H4 (cell line): ENCODE results near the gene DMRT2. TPM values are rescaled to one million over a fixed set of nuclear protein-coding genes. Genes with fewer than 3 reads are reported as not detected.

Source experiments
- DNase-seq: peaks from one replicate; pipeline ENCODE4 v3.0.0-alpha.2; 2015; ENCODE audit warnings: low spot score
- total RNA-seq: library from RNA; depleted of rRNA; stranded (reverse); fragments of >200 nt; shearing (Covaris generic); gene quantifications from 2 replicates; pipeline ENCODE4 v1.2.3, GENCODE V29; 2014; rRNA removed

DMRT2 gene
- total RNA-seq, result 0.08 and 0.77 TPM in 2 replicates

DNA sequence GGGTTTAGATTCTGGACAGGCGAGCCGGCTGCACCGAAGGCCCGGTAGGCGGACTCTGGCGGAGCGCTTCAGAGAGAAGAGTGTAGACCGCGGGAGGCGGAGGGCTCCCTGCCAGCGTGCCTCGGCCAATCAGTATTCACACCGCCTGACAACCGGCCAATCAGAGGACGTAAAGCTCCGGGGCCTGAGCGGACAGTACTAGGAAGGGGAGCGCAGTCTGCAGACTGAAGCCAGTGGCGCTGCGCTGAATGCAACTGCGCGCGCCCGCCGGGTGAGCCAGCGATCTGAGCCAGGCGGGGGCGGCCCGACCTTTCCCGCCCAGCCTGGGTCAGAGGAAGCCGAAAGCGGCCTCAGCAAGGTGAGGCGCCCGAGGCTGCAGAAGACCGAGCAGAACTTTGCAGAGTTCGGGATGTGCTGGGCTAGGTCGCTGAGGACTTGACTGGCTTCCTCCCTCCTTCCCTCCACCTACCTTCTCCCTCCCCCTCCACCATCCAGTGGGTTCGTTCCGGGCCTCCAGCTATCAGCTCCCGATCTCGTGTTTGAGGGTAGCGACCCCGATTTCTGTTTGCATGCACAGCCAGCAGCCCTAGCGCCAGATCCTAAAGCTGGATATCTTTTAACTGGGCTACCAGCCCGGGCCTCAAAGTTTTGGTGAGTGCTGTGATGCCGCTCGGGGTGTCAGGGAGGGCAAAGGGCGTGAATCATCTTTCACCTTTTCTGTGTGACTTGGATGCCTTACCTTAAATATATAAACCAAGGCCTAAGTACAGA lies at the start of gene DMRT2:
Gene DMRT2 (plus strand): TSS at position 233 of the 771 bp plus-strand sequence. CDS start 1,257 bp downstream, outside the sequence.
- DNase-seq, result peak; percentile 76

- DNase-seq, result peak; percentile 17
Observed at GRCh38 chr9:1001838-1002237, 48.3 kb upstream of the DMRT2 start.

- no peak for DNase-seq
Observed at GRCh38 chr9:1002678-1003077, 47.5 kb upstream of the DMRT2 start.

DNA sequence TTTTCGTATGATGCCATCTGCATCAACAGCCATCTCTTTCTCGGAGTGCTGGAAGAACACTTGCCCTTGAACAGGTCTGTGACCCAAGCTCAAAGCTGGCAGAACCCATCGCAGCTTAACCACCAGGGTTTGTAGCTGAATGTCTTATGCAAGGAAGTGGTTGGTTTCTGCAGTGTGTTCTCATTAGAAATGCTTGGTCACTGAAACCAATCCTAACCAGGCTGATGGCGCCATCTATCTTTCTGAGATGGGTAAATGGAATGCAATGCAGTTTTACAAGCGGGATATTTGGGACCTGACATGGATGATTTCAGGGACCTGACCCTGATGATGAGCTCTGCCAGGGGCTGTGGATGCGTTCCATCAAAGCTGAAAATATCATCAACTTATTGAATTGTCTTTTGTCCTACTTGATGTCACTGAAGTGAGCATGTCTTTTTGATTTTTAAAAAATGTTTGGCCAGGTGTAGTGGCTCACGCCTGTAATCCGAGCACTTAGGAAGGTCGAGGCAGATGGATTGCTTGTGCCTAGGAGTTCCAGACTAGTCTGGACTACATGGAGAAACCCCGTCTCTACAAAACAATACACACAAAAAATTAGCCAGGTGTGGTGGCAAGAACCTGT lies 45.0 kb upstream of the DMRT2 start:
- DNase-seq, result peak; percentile 82

GRCh38 chr9:1007312-1007711 lies 42.8 kb upstream of the DMRT2 start:
- DNase-seq, result no peak

GRCh38 chr9:1008216-1008615 lies 41.9 kb upstream of the DMRT2 start:
- no peak for DNase-seq

DNA sequence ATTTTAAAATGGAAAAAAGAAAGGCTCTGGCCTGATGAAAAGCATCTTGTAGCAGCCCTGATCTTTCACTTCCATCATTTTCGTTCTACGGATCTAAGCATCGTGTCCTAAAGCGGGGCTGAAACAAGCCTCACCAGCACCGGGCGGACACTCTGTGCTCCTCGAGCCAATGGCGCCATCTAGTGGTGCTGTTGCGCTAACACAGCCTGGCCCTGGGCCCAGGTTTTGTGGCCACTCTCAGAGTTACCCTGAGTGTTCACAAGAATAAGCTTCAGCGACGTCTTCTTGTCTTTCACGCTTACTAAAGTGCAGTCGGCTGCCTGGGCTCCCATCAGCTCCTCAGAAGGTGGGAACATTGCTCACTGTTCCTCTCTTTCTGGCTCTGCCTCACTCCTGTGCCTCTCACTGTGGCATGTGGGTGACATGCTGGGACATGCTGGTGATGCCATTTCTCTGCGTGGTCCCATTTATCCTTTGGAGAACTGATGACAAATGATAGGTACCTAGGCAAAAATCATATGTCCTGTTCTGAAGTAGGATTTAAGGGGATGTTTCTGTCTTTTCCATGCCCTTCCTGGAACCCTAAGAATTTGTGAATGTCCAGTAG lies 41.0 kb upstream of the DMRT2 start:
- peak; percentile 72 for DNase-seq

DNA sequence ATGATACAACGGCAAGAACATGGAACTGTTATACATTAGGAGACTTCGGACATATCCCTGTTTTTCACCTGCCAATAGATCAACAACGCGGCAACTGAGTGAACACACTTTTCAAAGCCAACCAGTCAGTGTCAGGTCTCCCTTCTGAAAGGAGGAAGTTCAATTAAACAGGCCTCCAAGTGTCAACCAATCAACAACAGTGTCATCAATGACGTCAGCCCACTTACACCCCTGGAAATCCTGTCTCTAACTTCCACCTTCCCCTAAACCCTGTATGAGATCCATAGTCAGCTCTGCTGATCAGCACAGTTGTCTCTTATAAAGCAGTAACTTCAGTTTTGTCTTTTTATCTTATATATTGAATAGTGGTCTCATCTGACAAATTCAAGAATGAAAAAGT lies 37.1 kb upstream of the DMRT2 start:
- no peak for DNase-seq

- no peak for DNase-seq
Observed at GRCh38 chr9:1014225-1014624, 35.9 kb upstream of the DMRT2 start.

DNA sequence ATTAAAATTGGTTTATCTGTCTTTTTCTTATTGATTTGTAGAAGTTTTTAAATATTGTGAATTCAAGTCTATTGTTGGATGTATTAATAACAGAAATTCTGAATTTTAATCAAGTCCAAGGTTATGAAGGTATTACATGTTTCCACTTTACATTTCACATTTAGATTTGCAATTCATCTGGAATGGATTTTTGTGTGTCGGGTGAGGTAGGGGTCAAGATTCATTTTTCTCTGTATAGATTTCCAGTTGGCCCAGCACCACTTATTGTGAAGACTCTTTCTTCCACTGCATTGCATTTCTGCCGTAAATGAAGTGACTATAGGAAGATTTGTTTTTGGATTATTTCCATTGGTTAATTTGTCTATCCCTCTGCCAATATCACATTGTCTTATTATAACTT lies 35.5 kb upstream of the DMRT2 start:
- no peak for DNase-seq

DNA sequence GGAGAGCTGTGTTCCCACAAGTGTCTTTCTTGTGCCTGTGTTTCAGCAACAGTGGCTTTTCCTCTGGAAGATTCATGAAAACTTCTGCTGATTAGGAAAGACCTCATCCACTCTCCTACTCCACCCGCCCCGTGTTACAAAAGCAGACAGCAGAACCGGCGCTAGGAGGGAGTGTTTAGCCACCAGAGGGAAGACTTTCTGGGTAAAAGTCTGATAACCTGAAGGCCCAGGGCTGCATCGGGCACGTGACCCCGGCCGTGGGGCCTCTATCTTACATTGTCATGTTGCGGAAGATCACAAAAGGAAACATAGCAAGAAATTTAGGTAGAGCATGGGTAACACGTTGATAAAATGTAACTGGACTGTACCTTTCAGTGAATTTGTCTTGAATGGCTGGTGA lies 32.0 kb upstream of the DMRT2 start:
- DNase-seq, result no peak

DNA sequence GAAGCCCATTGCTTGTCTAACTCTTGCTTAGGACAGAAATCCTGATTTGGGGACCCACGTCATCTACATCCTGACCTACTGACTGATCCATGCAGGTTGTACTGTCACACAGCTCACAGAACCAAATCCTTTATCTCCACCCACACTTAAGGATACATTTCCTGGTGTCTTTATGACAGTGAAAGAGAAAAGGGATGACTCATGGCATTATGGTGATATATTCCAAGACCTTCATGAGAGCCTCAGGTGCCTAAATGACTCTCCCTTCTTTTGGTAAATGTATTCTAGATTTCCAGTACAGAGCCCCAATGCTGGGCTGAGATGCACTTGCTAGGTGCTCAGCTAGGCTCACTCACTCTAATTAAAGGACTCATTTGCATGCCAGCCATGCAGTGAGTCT lies 26.0 kb upstream of the DMRT2 start:
- DNase-seq, result no peak

GRCh38 chr9:1025131-1025530 lies 25.0 kb upstream of the DMRT2 start:
- DNase-seq, result no peak

DNA sequence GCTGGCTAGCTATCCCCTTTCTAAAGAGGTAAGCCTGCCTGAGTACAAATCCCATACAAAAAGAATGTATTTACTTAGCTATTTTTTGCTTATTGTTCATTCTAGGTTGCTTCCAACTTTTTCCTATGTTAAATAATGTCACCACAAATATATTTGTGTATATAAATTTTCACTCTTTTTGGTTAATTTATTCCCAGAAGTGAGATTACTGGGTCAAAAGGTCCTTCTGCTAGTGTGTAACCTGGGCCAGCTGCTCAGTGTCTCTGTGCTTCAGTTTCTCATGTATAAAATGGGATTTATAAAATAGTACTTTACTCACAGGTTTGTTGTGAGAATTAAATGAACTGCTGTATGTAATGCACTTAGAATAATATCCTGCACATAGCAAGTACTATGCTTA lies 23.9 kb upstream of the DMRT2 start:
- DNase-seq, result no peak

DNA sequence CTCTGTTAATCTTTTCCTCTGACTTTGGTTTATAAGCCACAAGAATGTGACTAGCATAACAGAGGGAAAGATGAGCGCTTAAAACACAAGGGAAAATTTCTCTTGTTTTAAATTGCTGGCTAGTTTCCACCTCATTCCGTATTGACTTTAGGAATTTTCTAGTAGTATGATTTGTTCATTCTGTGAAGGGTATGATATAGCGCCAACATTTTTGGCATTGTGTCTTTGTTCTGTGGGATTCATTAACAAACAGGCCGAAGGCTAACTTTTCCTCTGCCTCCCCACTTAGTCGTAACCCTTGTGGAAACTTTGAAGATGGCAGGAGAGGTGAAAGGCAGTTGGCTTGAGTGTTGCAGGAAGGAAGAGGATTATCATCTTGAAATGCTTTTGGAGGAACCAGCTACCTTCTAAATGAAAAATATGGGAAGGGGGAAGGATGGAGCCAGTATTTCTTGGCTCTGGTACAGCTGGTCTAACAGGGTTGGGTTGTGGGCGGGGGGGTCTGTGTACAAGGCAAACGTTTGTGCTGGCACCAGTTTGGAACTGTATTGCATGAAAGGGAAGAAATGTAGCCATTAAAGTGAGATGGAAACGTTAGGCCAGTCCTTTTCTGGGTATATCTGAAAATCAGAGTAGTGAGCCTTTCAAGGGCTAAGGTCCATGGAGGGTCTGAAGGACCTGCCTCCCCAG lies 21.5 kb upstream of the DMRT2 start:
- DNase-seq, result no peak

DNA sequence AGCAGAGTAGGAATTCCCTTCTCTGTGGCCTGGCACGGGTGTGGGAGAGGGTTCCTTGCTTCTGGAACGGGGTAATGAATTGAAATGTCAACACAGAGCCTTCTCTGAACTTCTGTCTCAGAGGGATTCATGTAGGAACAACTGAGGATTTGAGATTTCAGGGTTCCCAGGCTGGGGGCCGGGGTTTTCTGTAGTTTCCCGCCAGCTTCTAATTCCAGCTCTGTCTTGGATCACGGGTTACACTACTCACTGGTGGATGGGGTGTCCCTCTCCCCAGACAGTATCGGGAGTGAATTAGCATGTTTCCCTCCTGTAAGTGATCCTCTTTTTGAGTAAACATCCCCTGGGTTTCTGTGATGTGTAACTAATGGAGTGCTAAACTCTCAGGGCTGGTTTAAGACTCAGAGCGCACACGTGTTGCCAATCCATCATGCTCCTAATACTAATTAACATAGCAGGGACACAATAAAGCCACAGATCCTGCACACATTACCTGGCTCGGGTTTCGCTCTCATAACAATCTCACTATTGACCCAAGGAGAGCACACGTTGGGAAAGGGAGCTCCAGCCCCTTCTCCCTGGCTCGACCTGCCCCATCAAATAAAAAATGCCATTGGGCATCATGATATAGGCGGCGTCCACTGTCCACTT lies 18.1 kb upstream of the DMRT2 start:
- DNase-seq, result no peak

DNA sequence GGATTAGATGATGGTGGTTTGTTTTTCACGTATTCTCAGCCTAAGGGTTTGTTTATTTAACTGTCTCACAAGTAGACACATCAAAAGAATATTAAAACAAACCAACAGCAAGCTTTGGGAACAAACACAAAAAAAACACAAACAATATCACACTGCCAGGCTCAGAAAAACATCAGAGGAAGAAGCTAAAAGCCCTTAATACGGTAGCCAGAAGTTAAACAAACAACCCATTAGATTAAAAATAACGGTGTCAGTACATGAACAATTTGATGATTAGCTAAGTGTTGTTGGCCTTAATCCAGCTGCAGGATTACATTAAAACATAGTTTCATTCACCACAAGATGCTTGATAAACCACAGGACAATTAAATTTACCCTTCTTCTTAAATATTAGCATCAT lies 15.9 kb upstream of the DMRT2 start:
- DNase-seq, result no peak

DNA sequence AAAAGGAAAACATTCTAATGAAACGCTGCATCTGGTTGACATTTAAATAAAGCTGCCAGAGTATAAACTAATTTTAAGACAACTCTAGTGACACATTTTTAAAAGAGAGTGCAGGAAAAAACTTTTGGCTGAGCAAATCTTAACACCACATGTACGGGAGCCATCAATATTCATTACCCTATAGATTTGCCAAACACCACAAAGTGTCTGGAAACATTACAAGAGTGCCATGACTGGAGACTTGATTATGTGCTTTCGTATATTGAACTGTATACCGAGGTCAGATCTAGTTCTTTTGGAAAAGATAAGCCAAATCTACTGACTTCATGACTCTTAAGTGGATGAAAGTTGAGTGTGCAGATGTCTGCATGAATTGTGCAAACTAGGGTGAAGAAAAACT lies 10.6 kb upstream of the DMRT2 start:
- no peak for DNase-seq

DNA sequence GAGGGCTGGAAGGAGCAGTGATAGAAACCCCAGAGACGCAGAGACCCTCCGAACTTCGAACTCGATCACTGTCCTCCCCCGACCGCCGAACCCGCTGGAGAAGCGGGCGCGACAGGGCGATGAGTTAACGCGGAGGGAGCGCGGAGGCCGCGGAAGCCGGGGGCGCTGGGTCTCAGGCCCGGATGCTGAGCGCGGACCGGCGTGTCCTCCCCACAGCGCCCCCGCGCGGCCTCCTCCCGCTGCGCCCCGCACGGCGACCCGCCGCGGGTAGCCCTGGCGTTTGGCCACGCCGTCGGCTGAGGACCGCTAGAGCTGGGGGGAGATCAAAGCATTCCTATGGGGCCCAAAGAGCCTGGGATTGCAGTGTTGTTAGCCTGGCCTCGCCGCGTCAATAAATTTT lies 7.7 kb upstream of the DMRT2 start:
- no peak for DNase-seq

GRCh38 chr9:1044643-1045042 lies 5.5 kb upstream of the DMRT2 start:
- no peak for DNase-seq

DNA sequence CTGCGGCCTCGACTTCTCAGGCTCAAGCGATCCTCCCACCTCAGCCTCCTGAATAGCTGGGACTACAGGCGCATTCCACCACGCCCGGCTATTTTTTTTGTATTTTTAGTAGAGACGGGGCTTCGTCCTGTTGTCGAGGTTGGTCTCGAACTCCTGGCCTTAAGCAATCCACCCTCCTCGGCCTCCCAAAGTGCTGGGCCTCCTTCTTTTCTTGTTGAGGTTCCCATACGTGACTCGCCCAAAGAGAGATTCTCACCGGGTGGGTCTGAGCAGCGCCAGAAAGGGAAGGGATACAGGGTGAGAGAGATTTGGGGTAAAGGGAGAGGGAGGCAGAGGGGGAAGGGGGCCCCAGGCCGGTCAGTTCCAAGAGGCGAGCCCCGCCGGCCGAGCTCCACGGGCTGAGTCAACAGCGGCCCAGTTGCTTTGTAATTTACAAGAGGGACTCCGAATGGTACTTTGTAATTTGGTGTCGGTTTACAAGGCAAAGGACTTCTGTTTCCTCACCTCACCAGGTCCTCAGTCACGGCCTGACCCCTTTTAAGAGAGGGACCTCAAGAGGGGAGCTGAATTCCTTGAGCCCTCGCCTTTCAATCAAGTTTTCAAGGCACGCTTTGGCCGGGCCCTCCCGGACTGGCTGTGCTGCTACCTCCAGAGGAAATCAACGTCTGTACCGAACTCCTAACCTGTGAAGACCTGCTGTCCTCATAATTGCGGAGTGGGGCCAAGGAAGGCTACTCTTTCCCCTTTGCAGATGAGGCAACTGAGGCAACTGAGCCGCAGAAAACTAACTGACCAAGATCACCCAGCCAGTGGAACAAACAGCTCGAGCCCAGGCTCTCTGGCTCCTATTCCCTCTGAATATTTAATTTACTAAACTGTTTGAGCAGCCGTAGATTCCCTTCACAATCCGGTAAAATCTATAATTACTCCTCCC lies 3.3 kb upstream of the DMRT2 start:
- no peak for DNase-seq
